NCI-H1048 (cell line): ENCODE measurements around the gene PDILT.
"Not testable (repeated sequence)": the region's sequence is repeated elsewhere in the genome, so short reads cannot be mapped to it uniquely, and the experiment has no call there.

Source experiments
- DNase-seq: peaks from one replicate; lab custom pipeline; 2025; lab: John Stamatoyannopoulos, UW

The PDILT gene

GRCh38 chr16:20321671-20322070 is 82.9 kb downstream of the PDILT start:
- no peak for DNase-seq

GRCh38 chr16:20321051-20321450 is 83.5 kb downstream of the PDILT start:
- DNase-seq: not testable (repeated sequence)

- no peak for DNase-seq
Measured at GRCh38 chr16:20320592-20320991, 83.9 kb downstream of the PDILT start.

GRCh38 chr16:20320178-20320577 is 84.4 kb downstream of the PDILT start:
- no peak for DNase-seq

- no peak for DNase-seq
Measured at GRCh38 chr16:20319406-20319805, 85.1 kb downstream of the PDILT start.

- DNase-seq: no peak
Measured at GRCh38 chr16:20318437-20318836, 86.1 kb downstream of the PDILT start.

- no peak for DNase-seq
Measured at GRCh38 chr16:20318006-20318405, 86.5 kb downstream of the PDILT start.

GRCh38 chr16:20317117-20317516 is 87.4 kb downstream of the PDILT start:
- no peak for DNase-seq

- no peak for DNase-seq
Measured at GRCh38 chr16:20316715-20317114, 87.8 kb downstream of the PDILT start.

- no peak for DNase-seq
Measured at GRCh38 chr16:20315764-20316163, 88.8 kb downstream of the PDILT start.

- DNase-seq: no peak
Measured at GRCh38 chr16:20314575-20314974, 90.0 kb downstream of the PDILT start.

- no peak for DNase-seq
Measured at GRCh38 chr16:20313741-20314140, 90.8 kb downstream of the PDILT start.

- not testable (repeated sequence) for DNase-seq
Measured at GRCh38 chr16:20312536-20313095, 91.9 kb downstream of the PDILT start.

- DNase-seq: no peak
Measured at GRCh38 chr16:20311548-20311947, 93.0 kb downstream of the PDILT start.

- DNase-seq: no peak
Measured at GRCh38 chr16:20310421-20311395, 93.8 kb downstream of the PDILT start.

GRCh38 chr16:20309786-20310185 is 94.8 kb downstream of the PDILT start:
- no peak for DNase-seq
